T-helper 2 cell treated with Interferon-gamma antibody and Interleukin-4, amounts not matched to agents 100 ng/mL and 5 ng/mL, for 36 hours (primary cell): ENCODE measurements around the gene ZNF3. TPM values are rescaled to one million over a fixed set of nuclear protein-coding genes. Genes with fewer than 3 reads are reported as not detected.

Source experiments
- intact Hi-C: fragments of 100-400 bp; cut with micrococcal nuclease; formaldehyde crosslinking; loops from one replicate; pipeline ENCODE4 v1.15.1; 2023
- total RNA-seq: library from RNA; stranded (reverse); gene quantifications from 2 replicates; pipeline ENCODE4 v1.2.3, GENCODE V29; 2022

ZNF3 gene
- total RNA-seq, 1 donor from 2014 or later, result 25.3 TPM

DNA sequence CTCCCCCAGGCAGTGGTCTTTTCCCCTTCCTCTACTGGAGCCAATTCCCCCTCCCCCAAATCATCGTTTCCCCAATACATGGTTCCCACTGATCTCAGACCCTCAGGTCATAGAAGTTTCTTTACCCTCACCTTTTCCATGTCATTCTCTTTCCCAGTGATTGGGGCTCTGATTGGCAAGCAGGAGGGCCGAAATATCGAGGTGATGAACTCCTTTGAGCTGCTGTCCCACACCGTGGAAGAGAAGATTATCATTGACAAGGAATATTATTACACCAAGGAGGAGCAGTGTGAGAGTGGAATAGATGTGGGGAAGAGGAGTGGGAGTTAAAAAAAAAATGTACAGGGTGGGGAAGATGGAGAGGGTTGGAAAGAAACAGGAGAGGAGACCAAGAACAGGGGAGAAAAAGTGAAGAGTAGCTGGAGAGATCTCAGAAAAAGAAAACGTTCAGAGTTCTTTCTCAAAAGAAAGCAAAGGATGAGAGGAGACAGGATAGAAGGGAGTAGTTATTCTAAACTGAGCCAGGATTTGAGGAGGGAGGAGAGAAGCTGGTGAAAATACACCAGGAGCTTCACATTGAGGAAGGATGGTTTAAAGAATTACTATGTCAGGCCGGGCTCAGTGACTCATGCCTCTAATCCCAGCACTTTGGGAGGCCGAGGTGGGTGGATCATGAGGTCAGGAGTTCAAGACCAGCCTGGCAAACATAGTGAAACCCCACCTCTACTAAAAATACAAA is 8.1 kb upstream of the ZNF3 start:
- intact Hi-C loops, result loop anchor here (1.0 to 10.0 kb wide), 4 partner anchors 11 to 685 kb away; partner anchors contain the start of genes BUD31, FAM200A, PDAP1 and ZNF655

DNA sequence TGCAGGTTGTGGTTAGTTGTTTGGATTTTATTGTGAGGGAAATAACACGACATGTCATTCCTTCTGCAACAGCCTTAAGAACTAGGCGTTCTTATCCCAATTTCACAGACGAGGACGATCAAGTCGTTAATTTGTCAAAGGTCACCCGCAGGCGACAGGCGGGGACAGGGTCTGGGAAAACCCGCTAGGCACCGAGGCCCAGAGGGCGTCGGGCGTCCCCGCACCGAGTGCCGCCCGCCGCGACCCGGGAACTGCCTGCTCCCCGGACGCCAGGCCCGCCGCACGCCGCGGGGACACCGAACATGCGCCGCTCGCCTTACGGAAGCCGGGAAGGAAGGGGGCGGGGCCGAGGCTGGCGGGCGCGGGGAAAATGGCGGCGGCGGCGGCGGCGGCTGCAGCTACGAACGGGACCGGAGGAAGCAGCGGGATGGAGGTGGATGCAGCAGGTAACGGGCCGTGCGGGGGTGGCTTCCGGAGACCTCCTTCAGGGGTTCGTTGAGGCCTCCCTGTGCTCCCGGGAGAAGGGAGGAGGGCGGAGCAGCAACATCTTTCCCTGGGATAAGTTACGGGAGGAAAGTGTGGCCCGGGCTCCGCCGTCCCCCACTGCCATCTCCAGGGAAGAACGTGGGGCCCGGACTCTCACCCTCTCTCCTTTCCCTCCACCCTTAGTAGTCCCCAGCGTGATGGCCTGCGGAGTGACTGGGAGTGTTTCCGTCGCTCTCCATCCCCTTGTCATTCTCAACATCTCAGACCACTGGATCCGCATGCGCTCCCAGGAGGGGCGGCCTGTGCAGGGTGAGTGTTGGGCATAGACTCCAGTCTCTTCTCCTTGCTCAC is 7.3 kb upstream of the ZNF3 start, which contains the start of gene COPS6:
TSS of gene COPS6 (plus strand) at position 349 of the 837 bp plus-strand sequence. CDS start at position 371, 22 bp downstream.
- intact Hi-C loops, result loop anchor here (1.0 to 10.0 kb wide), 4 partner anchors 11 to 684 kb away; partner anchors contain the start of genes BUD31, FAM200A, PDAP1 and ZNF655

DNA sequence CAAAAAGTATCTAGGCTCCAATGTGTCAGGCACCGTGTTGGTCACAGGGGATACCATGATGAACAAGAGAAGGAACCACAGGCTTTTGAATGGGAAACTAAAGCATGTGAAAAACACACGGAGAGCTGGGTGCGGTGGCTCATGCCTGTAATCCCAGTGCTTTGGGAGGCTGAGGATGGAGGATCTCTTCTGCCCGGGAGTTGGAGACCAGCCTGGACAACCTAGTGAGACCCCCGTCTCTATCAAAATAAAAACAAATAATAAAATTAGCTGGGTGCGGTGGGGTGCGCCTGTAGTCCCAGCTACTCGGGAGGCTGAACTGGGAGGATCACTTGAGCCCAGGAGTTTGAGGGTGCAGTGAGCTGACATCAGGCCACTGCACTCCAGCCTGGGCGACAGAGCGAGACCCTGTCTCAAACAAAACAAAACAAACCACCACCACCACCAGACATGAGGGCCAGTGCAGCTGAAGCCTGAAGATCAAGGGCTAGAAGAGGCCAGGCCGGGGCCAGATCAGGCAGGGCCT is 6.6 kb upstream of the ZNF3 start:
- intact Hi-C loops, result loop anchor here (10.0 kb wide), 3 partner anchors 463 to 683 kb away; partner anchors contain the start of genes BUD31, FAM200A, PDAP1 and ZNF655

DNA sequence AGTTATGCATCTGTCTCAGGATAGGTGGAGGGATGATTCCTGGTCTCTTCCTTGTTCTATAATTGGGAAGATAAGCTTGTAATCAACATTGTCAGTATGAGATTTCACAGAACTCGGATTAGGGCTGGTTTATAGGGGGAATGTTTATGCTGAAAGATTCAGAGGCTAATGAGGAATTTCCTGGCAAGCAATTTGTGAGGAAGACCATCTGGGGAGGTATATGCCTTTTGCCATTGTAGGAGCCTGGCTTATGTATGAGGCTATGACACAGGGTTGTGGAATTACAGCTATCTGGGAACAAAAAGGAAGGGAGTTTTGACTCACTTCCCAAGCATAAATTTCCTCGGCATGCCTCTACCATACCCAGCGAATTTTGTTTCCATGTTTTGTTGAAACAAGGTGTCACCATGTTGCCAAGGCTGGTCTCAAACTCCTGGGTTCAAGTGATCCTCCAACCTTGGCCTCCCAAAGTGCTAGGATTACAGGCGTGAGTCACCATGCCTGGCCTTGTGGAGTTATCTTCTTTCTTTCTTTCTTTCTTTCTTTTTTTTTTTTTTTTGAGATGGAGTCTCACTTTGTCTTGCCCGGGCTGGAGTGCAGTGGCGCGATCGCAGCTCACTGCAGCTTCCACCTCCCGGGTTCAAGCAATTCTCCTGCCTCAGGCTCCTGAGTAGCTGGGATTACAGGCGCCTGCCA is 5.7 kb upstream of the ZNF3 start:
- intact Hi-C loops, result loop anchor here (10.0 kb wide), 3 partner anchors 462 to 682 kb away; partner anchors contain the start of genes BUD31, FAM200A, PDAP1 and ZNF655

DNA sequence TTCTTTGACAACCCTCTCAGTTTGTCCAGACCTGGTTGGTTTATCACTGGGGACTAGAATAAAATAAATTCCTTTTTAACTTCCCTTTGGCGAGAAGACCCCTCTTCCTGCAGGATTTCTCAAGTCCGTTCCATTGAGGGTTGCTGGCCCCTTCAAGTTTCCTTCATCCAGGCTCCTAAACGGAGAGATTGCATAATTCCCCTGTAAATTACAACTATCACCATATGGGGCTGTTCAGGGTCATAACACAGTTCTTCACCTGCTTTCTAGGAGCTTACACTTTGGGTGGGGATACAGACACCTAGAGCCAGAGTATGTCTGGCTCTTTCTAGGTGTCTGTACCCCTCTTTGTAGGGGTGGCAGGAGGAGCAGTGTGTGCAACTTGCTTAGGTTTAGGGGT is 4.0 kb upstream of the ZNF3 start:
- intact Hi-C loops, result loop anchor here (10.0 kb wide), 3 partner anchors 461 to 681 kb away; partner anchors contain the start of genes BUD31, FAM200A, PDAP1 and ZNF655

DNA sequence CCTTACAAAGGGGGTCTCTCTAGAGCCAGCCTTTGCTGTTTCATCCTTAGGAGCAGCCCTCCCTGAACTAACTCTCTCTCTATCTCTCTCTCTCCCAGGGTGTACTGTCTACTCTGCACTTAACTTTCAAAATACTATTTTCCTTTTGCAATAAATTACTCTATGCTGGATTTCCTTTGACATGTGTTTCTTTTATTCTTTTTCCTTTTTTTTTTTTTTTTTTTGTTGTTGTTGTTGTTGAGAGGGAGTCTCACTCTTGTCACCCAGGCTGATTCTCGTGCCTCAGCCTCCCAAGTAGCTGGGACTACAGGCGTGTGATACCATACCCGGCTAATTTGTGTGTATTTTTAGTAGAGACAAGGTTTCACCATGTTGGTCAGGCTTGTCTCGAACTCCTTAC is 1.5 kb upstream of the ZNF3 start:
- intact Hi-C loops, result loop anchor here (1.0 to 10.0 kb wide), 7 partner anchors 17 to 678 kb away; partner anchors contain the start of genes BUD31, FAM200A, MBLAC1 and MEPCE

DNA sequence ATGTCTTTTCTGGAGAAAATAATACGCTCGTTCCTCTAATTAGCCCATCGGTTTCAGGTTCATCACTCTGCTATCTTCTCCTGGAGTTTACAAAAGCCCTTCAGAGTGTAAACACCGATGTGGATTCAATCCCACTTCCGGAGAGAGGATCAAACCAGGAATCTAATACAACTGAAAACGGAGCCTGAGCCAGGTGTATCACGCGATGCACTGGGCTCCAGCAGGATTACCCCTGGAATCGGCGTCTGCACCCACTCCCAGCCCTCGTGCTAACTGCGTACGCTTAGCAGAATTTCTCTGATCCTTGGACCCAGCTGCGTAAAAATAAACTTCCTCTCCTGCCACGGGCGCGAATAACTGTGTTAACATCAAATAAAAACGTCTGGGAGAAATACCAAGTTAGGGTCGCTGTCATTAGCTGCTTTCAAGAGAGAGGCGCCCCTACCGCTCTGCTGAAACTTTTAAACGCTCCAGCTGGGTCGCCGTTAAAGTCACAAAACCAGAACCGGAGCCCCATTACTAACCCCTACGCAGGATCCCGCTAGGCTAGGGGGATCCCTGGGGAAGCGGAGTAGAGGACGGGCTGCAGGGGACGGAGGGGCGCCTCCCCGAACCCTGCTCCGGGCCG is 502 bp downstream of the ZNF3 start:
- intact Hi-C loops, result loop anchor here (1.0 to 10.0 kb wide), 10 partner anchors 32 to 676 kb away; partner anchors contain the start of genes BUD31, FAM200A, MBLAC1 and MEPCE

DNA sequence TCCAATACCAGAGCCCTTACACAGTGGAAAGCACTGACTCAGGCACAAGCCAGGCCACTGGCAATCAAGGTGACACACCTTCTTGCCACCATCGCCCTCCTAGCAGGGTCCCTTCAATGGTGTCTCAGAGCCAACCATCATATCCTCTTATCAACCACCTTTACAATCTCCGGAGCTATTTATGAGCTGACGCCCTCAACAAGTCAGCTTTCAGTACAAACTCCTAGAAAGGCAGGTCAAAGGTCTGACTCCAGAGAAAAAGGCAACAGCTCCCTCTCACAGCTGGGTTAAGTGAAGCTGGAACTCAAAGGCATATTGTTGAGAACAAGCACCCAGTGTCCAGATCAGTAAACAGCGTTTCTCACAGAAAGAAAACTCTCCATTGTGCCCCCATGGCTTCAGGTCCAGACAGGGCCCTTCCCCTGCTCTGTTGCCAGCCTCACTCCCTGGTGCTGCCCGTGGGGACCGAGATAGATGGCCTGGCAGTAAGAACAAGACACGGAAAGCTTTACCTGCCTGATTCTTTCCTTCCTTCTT is 2.4 kb downstream of the ZNF3 start:
- intact Hi-C loops, result no loop called here

DNA sequence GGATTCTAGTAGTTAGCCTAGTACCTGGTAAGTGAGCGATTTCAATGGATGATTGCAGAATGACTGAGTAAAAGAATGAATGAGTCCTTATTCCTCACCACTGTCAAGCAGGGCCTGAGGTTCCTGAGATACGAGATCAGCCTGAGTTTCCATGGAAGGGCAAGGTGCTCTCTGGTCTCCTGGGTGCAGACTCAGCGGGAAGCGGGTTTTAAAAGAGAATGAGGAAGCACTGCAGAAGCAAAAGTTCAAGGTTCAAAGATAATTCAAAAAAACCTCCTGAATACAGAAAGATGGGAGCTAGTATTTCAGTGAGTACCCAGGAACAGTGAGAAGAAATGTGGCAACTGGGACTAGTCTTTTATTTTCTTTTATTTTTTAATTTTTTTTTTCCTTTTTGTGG is 4.3 kb downstream of the ZNF3 start:
- intact Hi-C loops, result no loop called here

DNA sequence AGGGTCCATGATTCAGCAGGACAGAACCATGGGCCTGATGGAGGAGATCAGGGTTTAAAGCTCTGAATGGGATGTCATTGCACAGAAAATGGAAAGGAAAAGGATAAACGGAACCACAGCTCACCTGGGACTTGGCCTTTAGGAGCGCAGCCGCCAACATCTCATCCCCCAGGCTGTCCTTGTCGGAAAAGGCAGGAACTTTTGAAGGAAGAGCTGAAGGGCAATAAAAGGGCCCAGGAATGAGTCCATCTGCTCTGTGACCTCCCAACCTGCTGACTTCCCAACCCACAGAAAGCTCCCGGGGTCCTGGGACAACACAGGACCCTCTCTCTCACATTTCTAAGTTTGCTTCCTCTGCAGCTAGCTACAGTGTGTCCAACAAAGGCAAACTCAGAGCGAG is 6.1 kb downstream of the ZNF3 start:
- intact Hi-C loops, result no loop called here

DNA sequence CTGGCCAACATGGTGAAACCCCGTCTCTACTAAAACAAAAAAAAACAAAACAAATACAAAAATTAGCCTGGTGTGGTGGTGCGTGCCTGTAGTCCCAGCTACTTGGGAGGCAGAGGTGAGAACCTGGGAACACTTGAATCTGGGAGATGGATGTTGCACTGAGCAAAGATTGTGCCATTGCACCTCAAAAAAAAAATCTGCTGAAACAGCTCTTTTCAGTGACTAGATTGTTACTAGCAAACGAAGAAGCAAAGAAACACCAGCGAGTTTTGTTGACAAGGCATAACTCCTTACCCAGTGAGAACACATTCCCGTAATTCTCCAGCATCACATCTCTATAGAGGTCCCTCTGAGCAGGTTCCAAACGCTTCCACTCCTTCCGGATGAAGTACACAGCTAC is 6.7 kb downstream of the ZNF3 start:
- intact Hi-C loops, result no loop called here

DNA sequence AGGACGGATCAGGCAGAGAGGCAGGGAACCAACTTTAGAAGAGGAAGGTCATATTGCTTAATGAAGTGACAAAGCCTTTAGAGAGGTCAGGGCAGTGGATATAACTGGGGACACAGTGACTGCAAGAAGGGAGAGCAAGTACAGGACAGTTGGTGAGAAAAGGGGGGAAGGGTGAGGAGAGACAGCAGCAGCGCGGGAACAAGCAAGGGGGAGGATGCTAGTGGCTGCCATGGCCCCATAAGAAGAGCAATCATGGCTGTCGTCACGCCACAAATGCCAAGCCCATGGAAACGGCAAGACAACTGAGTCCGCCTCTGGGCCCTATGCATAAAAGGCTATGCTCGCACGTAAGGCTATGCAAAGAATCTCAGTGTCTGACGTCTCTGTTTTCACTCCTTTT is 9.1 kb downstream of the ZNF3 start:
- intact Hi-C loops, result no loop called here

DNA sequence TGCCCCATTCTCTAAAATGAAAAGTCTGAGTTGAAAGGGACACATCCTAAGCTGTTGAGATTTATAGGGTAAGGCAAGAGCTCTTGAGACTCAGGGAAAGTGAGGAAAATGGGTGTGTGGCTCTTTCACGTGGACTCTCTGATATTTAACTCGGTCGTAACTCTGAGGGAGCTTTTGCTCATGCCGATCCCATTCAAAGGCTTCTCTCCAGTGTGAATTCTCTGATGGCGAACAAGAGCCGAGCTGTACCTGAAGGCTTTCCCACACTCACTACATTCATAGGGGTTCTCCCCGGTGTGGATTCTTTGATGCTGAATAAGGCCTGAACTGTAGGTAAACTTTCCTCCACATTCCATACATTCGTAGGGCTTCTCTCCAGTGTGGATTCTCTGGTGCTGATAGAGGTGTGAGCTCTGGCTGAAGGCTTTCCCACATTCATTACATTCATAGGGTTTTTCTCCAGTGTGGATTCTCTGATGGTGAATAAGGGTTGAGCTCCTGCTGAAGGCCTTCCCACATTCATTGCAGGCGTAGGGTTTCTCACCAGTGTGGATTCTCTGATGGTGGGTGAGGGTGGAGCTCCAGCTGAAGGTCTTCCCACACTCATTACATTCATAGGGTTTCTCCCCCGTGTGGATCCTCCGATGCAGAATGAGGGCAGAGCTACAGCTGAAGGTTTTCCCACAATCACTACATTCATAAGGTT is 10.4 kb downstream of the ZNF3 start:
- intact Hi-C loops, result no loop called here

DNA sequence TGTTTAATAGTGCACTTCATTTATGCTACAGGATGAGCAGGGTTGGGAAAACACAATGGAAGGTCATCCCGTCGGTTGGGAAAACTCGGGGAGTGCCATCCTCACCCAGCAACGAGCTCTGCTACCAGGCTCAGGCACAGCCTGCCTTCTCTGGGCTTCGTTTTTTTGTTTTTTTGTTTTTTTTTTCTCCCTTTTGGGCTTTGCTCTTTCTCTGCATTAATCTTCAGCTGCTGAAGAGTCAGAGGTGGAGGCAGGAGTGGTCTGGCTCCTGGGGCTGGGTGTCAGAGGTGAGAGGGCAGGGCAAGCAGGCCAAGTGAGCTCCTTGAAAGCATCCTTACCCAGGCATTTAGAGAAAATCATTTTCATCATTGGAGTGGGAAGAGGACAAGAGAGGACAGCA is 11.5 kb downstream of the ZNF3 start:
- intact Hi-C loops, result no loop called here

DNA sequence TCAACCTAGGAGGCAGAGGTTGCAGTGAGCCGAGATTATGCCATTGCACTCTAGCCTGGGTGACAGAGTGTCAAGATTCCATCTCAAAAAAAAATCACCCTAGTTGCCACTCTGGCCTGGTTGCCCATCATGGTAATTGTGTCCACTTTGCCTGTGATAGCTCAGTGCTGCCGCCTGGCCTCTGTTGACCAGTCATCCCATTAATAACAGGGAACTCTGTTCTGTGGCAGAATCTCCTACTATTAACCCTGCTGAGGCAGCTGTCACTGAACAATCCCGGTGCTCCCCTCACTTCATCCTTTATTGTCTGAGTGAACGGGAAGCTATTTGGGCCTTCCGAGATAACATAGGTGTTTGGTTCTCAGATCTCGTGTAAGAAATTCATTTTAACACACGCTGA is 14.6 kb downstream of the ZNF3 start:
- intact Hi-C loops, result no loop called here

DNA sequence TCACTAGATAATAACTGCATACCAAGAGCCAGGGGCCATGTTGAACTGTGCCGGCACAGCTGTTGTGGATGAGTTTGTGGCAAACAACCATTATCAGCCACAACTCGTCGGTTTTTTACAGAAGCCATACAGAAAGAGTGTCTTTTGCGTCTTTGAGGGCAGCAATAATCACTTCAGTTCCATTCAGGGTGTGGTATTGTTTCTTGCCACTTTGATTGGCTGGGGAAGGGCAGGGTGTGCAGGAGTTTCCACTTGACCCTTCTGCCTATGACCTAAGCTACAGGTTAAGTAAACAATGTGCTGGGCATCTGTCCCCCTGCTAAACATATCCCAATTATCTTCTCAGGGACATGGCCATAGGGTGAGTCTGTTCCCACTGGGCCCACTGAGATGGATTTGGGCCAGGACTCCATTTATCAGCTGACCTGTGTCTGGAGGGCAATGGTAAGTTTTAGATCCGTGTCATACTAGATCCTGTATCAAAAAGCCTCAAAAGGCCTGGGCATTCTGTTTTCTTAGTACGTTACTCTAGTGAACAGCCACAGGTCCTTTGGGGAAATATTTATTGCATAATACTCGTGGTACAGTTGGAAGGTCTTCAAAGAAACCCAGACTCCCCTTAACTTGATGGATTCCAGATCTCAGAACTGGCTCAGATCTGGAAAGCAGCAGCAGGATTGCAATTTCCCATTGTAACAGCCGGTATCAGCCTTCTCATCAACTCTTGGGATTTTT is 15.9 kb downstream of the ZNF3 start:
- intact Hi-C loops, result no loop called here

DNA sequence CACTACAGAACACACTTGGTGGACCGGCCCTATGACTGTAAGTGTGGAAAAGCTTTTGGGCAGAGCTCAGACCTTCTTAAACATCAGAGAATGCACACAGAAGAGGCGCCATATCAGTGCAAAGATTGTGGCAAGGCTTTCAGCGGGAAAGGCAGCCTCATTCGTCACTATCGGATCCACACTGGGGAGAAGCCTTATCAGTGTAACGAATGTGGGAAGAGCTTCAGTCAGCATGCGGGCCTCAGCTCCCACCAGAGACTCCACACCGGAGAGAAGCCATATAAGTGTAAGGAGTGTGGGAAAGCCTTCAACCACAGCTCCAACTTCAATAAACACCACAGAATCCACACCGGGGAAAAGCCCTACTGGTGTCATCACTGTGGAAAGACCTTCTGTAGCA is 17.4 kb downstream of the ZNF3 start:
- intact Hi-C loops, result no loop called here

DNA sequence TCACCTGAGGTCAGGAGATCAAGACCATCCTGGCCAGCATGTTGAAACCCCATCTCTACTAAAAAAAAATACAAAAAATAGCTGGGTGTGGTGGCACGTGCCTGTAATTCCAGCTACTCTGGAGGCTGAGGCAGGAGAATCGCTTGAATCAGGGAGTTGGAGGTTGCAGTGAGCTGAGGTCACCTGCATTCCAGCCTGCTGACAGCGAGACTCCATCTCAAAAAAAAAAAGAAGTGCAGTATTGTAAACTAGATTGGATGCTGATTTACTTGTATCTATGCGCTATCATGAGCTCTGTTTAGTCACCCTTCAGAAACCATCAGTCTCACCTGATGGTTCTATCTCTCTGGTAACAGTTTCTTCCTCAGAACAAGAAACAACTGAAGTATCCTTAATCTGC is 18.1 kb downstream of the ZNF3 start:
- intact Hi-C loops, result no loop called here
